Stimulated activated CD8-positive, alpha-beta memory T cell treated with anti-CD3 and anti-CD28 coated beads, Interleukin-7, amount 100 ng/mL, for 48 hours (primary cell): ENCODE data around the gene GRIN2C.
"Not testable (repeated sequence)": the region's sequence is repeated elsewhere in the genome, so short reads cannot be mapped to it uniquely, and the experiment has no call there.

Experiments used
- DNase-seq, 2 donors: peaks; one replicate each; pipeline ENCODE4 v3.0.0-alpha.2; 2020; ENCODE audit warnings: low read depth in 1 of 2; ENCODE audit errors: extremely low read depth in 1 of 2

The GRIN2C gene

GRCh38 chr17:74859459-74860228 lies at the start of gene GRIN2C:
GRIN2C (minus strand) TSS chr17:74859885; CDS start chr17:74855092, 4,793 bp downstream.
- no peak for DNase-seq

DNA sequence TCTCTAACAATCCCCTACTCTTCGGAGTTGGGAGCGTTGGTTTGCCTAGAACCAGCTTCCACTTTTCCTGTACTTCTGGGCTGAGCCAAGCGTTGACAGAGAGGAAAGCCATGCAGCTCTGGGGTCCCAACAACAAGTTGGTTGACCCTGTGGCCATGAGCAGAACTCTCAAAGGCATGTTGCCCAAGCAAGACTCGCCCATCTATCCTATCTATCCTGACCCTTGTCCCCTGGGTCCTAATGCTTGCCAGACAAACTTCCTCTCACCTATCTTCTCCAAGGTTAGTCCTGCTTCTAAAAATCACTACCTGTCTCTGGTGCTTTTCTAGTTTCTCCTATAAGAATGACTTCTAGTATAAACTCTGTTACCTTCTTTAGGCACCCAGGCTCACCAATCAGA lies 49.4 kb upstream of the GRIN2C start:
- DNase-seq = not testable (repeated sequence)

- no peak for DNase-seq
These were observed 47.3 kb upstream of the GRIN2C start for GRCh38 chr17:74907012-74907411.

- DNase-seq = not testable (repeated sequence)
These were observed 46.6 kb upstream of the GRIN2C start for GRCh38 chr17:74906214-74906793.

- DNase-seq = no peak
These were observed 45.2 kb upstream of the GRIN2C start for GRCh38 chr17:74904687-74905409.

GRCh38 chr17:74903671-74904070 lies 44.0 kb upstream of the GRIN2C start:
- DNase-seq = no peak

DNA sequence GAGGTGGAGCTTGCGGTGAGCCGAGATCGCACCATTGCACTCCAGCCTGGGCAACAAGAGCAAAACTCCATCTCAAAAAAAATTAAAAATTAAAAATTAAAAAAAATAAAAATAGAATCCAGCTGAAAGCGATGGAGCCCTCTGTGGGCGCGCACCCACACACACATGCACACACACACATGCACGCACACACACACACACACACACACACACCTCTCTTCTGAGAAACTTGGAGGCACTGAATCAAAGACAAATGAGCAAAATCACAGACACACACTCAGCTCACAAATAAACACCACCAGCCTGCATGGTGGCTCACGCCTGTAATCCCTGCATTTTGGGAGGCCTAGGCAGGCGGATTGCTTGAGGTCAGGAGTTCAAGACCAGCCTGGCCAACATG lies 43.3 kb upstream of the GRIN2C start:
- no peak for DNase-seq

- DNase-seq = no peak
These were observed 41.9 kb upstream of the GRIN2C start for GRCh38 chr17:74901353-74902135.

DNA sequence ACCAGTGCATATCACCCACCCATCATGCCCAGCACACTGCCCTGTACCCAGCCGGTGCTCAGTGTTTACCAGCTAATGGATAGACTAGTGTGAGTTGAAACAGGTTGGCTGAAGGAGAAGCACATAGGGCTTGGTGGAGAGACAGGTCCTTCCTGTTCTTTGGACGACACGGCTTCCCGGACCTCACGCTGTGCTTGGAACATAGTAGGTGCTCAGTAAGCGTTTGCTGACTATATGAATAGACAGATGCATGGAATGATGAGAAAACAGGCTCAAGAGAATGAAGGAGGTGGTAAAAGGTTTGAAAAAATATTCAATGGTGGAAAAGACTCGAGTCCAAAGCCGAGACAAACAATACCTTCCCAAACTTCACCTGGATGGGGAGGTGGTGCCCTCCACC lies 40.5 kb upstream of the GRIN2C start:
- DNase-seq = no peak

DNA sequence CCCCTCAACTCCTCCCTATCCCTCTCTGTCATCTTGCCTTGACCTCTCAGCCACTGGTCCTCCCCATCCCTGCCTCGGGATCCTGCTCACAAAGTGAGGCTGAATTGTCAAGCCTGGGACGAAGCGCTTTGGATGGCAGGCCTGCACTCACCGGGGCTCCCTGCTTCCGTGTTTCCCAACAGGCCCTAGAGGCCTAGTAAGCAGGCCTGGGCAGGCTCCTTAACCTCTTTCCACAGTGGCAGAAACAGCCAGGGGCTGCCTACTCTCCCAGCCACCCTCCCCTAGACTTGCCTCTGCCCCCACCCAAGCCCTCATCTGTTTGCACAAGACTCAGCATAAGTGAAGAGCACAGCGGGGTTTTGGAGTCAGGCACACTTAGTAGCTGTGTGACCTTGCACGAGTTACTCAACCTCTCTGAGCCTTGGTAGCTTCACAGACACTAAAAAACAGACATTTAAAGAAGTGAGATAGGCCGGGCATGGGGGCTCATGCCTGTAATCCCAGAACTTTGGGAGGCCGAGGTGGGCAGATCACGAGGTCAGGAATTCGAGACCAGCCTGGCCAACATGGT lies 38.8 kb upstream of the GRIN2C start:
- no peak for DNase-seq

- DNase-seq = no peak
These were observed 34.4 kb upstream of the GRIN2C start for GRCh38 chr17:74893936-74894671.

GRCh38 chr17:74892974-74893911 lies 33.6 kb upstream of the GRIN2C start, which contains the start of gene FADS6:
FADS6 (minus strand) TSS chr17:74893633; CDS start chr17:74893595, 38 bp downstream.
- no peak for DNase-seq

- no peak for DNase-seq
These were observed 32.5 kb upstream of the GRIN2C start for GRCh38 chr17:74892013-74892841.

DNA sequence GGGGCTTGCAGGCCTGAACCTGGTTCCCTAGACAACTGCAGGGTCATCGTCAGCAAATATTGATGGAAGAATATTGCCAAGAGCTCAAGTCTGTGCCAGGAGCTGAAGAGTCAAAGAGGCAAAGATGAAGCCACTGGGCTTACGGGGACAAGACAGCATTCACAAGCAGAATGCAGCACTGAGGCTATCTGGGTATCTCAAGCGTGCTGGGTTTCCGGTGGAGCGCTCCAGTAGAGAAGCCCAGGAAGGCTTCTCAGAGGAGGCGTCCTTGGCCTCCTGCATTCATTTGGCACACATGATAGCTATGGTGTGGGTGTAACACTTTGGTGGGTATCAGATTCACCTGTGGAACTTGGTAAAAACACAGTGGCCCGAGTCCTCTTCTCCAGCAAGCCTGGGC lies 30.9 kb upstream of the GRIN2C start:
- no peak for DNase-seq

- no peak for DNase-seq
These were observed 28.8 kb upstream of the GRIN2C start for GRCh38 chr17:74888469-74888868.

DNA sequence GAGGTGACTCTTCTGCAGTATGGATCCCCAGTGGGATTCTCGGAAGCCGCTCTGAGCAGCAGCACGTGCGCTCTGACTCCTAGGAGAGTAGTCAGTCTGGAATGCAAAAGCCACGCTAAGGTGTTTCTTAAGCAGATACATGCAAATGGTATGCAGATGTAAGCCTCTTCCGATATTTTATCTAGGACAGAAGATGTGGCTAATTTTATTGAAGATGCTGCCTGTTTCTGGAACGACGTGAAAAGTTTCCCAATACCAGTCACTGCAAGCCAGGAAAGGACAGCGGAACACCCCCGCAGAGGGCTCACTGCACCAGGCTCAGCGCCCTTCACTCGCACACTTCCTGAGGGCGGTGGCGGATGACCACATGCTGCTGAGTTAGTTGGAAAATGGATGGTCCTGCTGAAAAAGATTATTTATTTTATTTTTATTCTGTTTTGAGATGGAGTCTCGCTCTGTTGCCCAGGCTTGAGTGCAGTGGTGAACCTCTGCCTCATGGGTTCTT lies 23.6 kb upstream of the GRIN2C start:
- DNase-seq = no peak

DNA sequence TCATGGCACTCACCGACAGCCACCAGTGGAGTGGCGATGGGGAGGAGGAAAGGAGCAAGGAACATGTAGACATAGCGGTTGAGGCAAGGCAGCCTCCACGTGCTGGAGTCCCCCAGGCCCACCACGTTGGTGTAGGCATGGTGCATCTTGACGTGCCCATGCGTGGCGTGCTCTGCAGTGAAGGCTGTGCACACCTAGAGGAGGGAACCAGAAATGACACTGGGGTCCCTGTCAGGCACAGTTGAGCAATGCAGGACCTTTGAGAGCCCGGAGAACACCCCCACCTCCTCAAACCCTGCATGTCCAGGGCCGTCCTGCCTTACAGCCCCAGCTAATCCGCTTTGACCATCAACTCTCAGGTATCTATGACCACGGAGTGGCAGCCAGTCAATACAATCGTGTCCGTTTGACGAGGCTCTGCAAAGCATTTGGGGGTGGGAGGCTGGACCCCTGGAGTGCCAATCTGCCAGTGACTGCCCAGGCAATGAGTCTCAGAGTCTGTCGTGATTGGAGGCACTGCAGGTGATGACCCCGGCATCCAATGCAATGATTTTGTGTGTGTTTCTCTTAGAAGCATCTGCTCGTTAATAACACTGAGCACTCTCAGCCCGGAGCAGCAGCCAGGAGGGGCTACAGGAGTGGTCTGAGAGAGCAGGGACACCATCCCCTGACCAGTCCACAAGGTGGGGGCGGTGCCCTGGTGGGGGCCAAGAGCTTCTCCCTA lies 23.0 kb upstream of the GRIN2C start:
- no peak for DNase-seq
